T-cell (primary cell): Measurements from ENCODE around the gene KANSL1. TPM values are rescaled to one million over a fixed set of nuclear protein-coding genes. Genes with fewer than 3 reads are reported as not detected.
A peak's percentile ranks its signal among the peaks of the same experiment; 100 is the strongest.

Experiments
- ATAC-seq, 4 experiments: fragments of 200-7000 bp in 3 of 4; fragments of 150-1000 bp in 1 of 4; cut with Tn5 transposase; replicated peaks in 1 of 4; 1 replicate in 3 of 4; 2 replicates in 1 of 4; pipeline ENCODE4 v1.10.0; 2021; ENCODE audit warnings: moderate library complexity in 3 of 4, mild to moderate bottlenecking in 2 of 4, moderate number of reproducible peaks in 1 of 4
- CTCF ChIA-PET, 2 donors: fragments of 300-600 bp; sonication (Branson Sonifier 250); formaldehyde crosslinking; loops; one replicate each; lab custom pipeline; 2022; ENCODE audit warnings: antibody characterized with exemption in 2 of 2; lab: Charles Lee
- POLR2A ChIA-PET, 2 donors: fragments of 300-600 bp; sonication (Branson Sonifier 250); formaldehyde crosslinking; loops; one replicate each; lab custom pipeline; 2022; ENCODE audit warnings: antibody characterized with exemption in 2 of 2; lab: Charles Lee
- DNase-seq, 35 experiments: peaks; one replicate each; pipeline versions ENCODE4 v3.0.0 to v3.0.0-alpha.2; 2013 to 2023
- H3K27ac ChIP-seq: one replicate; pipeline ENCODE4 v1.5.1; 2013; ENCODE audit warnings: low read length
- H3K27me3 ChIP-seq, 2 experiments: replicated peaks in 1 of 2; 1 replicate in 1 of 2; 2 replicates in 1 of 2; pipeline versions ENCODE4 v1.6.1 to v1.7.0; 2013; ENCODE audit warnings: low read length in 1 of 2, mixed read lengths in 1 of 2; ENCODE audit not compliant: control insufficient read depth in 2 of 2, insufficient read depth in 2 of 2; ENCODE audit errors: extremely low read depth in 1 of 2
- H3K36me3 ChIP-seq, 2 donors: 1 replicate in 1 of 2; 2 replicates in 1 of 2; pipeline versions ENCODE4 v1.6.1 to v1.7.0; 2013; ENCODE audit warnings: low read length in 1 of 2; ENCODE audit not compliant: control insufficient read depth in 2 of 2, insufficient read depth in 1 of 2; ENCODE audit errors: extremely low read depth in 1 of 2
- H3K4me1 ChIP-seq, 2 experiments: 1 replicate in 1 of 2; 2 replicates in 1 of 2; pipeline versions ENCODE4 v1.6.1 to v1.7.0; 2013; ENCODE audit warnings: low read length in 2 of 2, mixed read lengths in 1 of 2; ENCODE audit not compliant: insufficient read depth in 2 of 2, control insufficient read depth in 1 of 2; ENCODE audit errors: extremely low read depth in 1 of 2
- H3K4me3 ChIP-seq, 2 donors: 1 replicate in 1 of 2; 2 replicates in 1 of 2; pipeline versions ENCODE4 v1.5.1 to v1.7.0; 2013; ENCODE audit warnings: mild to moderate bottlenecking in 2 of 2, low read length in 1 of 2, moderate library complexity in 1 of 2; ENCODE audit not compliant: control insufficient read depth in 1 of 2; ENCODE audit errors: extremely low read depth in 1 of 2
- H3K9me3 ChIP-seq: 2 replicates; pipeline ENCODE4 v1.7.0; 2013
- H3K27ac Mint-ChIP-seq, 2 donors: one replicate each; pipeline ENCODE4 v1.8.0; 2020 to 2021; ENCODE audit warnings: mild to moderate bottlenecking in 2 of 2, mixed read lengths in 2 of 2
- H3K27me3 Mint-ChIP-seq, 2 donors: one replicate each; pipeline ENCODE4 v1.8.0; 2021 to 2022; ENCODE audit warnings: mixed read lengths in 2 of 2
- H3K36me3 Mint-ChIP-seq: one replicate; pipeline ENCODE4 v1.8.0; 2021; ENCODE audit warnings: mixed read lengths
- H3K4me1 Mint-ChIP-seq, 3 donors: one replicate each; pipeline ENCODE4 v1.8.0; 2020 to 2022; ENCODE audit warnings: mixed read lengths in 3 of 3, mild to moderate bottlenecking in 1 of 3
- H3K4me3 Mint-ChIP-seq, 3 donors: one replicate each; pipeline ENCODE4 v1.8.0; 2020 to 2022; ENCODE audit warnings: mild to moderate bottlenecking in 3 of 3, mixed read lengths in 3 of 3, moderate library complexity in 3 of 3
- H3K9me3 Mint-ChIP-seq, 3 donors: one replicate each; pipeline ENCODE4 v1.8.0; 2020 to 2022; ENCODE audit warnings: mixed read lengths in 3 of 3
- WGBS: methylation state at CpG from one replicate; pipeline ENCODE4 v1.1.5; 2013; ENCODE audit warnings: missing lambda C conversion rate; ENCODE audit not compliant: insufficient coverage; 5-methylcytosine and 5-hydroxymethylcytosine counted together
- total RNA-seq, 35 experiments: library from RNA in 6 of 35; stranded (reverse) in 6 of 35; fragments of 120-200 nt in 1 of 35; gene quantifications; one replicate each; pipeline versions ENCODE4 v1.2.1 to v1.2.4 and lab custom pipeline; 2013 to 2026

The KANSL1 gene
- total RNA-seq, 5 donors from 2014 or later (not counting 1 experiment from before 2014, with no cell fraction given) = 113 to 301 (median 160) TPM

- ATAC-seq = no peak
- H3K4me1 Mint-ChIP-seq = peaks cover 65 to 93% (median 93%) of the 10 kb centered on the region in 3 donors
- no peaks in the 10 kb centered on the region for H3K27me3 Mint-ChIP-seq
- ChIA-PET CTCF (no interaction called here), POLR2A (no interaction called here)
- H3K9me3 Mint-ChIP-seq = no peaks in the 10 kb centered on the region
- H3K4me3 Mint-ChIP-seq = peak overlapping the region in 1 of 3 donors; percentile 21
- Histone ChIP-seq H3K27ac (no peak overlapping the region), H3K9me3 (no peaks in the 10 kb centered on the region), H3K27me3 (no peaks in the 10 kb centered on the region), H3K36me3 (peaks cover 0 to 3% of the 10 kb centered on the region in 2 donors), H3K4me3 (no peak overlapping the region), H3K4me1 (peaks cover 27 to 42% of the 10 kb centered on the region in 2 experiments)
- peaks cover 19% of the 10 kb centered on the region for H3K36me3 Mint-ChIP-seq
- DNase-seq = no peak
- WGBS = 80% methylated on average over 4 of the region's 7 CpGs
- H3K27ac Mint-ChIP-seq = no peak overlapping the region
These were observed 68.3 kb downstream of the KANSL1 start for GRCh38 chr17:46124695-46125592.

GRCh38 chr17:46123607-46124006 is 69.6 kb downstream of the KANSL1 start:
- Histone ChIP-seq H3K27me3 (no peaks in the 10 kb centered on the region), H3K27ac (no peak overlapping the region), H3K4me3 (no peak overlapping the region), H3K4me1 (peaks cover 23 to 42% of the 10 kb centered on the region in 2 experiments), H3K9me3 (no peaks in the 10 kb centered on the region), H3K36me3 (peaks cover 0 to 3% of the 10 kb centered on the region in 2 donors)
- DNase-seq (no peak), ATAC-seq (no peak)
- H3K4me3 Mint-ChIP-seq = peak overlapping the region in 1 of 3 donors; percentile 21
- H3K27me3 Mint-ChIP-seq = no peaks in the 10 kb centered on the region
- CTCF ChIA-PET = interaction anchor here in 1 of 2 donors (0.6 kb wide), 1 partner anchor 839 kb away, joined by 3 read pairs; no protein-coding TSS in a partner anchor
- no peaks in the 10 kb centered on the region for H3K9me3 Mint-ChIP-seq
- peaks cover 65 to 93% (median 93%) of the 10 kb centered on the region in 3 donors for H3K4me1 Mint-ChIP-seq
- WGBS = 100% methylated on average over 2 of the region's 3 CpGs
- POLR2A ChIA-PET = no interaction called here
- H3K36me3 Mint-ChIP-seq = peaks cover 22% of the 10 kb centered on the region
- H3K27ac Mint-ChIP-seq = peak overlapping the region in 1 of 2 donors; percentile 50

GRCh38 chr17:46122486-46122871 is 70.8 kb downstream of the KANSL1 start:
- H3K4me3 ChIP-seq = no peak overlapping the region

GRCh38 chr17:46121841-46122485 is 71.3 kb downstream of the KANSL1 start:
- 55% methylated on average over 2 of the region's 5 CpGs for WGBS
- Mint-ChIP-seq H3K27ac (peak overlapping the region; percentile 62 to 69), H3K9me3 (no peaks in the 10 kb centered on the region), H3K36me3 (peaks cover 15% of the 10 kb centered on the region), H3K4me3 (peak overlapping the region; percentile 2 to 54 (median 32)), H3K27me3 (no peaks in the 10 kb centered on the region), H3K4me1 (peaks cover 66 to 91% (median 91%) of the 10 kb centered on the region in 3 donors)
- peaks cover 18 to 36% of the 10 kb centered on the region in 2 experiments for H3K4me1 ChIP-seq
- peaks cover 0 to 3% of the 10 kb centered on the region in 2 donors for H3K36me3 ChIP-seq
- no peaks in the 10 kb centered on the region for H3K27me3 ChIP-seq
- H3K27ac ChIP-seq = peak overlapping the region; percentile 6
- peak in 1 of 35 experiments; percentile 28 for DNase-seq
- no peaks in the 10 kb centered on the region for H3K9me3 ChIP-seq
- ATAC-seq = peak; percentile 23 to 52 (median 30)
- H3K4me3 ChIP-seq = no peak overlapping the region
- CTCF ChIA-PET = interaction anchor here (0.6 to 0.7 kb wide), 2 partner anchors 79 to 1094 kb away, joined by 4 to 5 read pairs; no protein-coding TSS in a partner anchor
- POLR2A ChIA-PET = no interaction called here

More at GRCh38 chr17:46122486-46122871, 70.8 kb downstream of the KANSL1 start:
- peaks cover 18% of the 10 kb centered on the region for H3K36me3 Mint-ChIP-seq
- peak overlapping the region; percentile 62 to 69 for H3K27ac Mint-ChIP-seq
- no peak overlapping the region for H3K27ac ChIP-seq
- H3K4me3 Mint-ChIP-seq = peak overlapping the region; percentile 2 to 54 (median 15)
- H3K27me3 ChIP-seq = no peaks in the 10 kb centered on the region
- H3K27me3 Mint-ChIP-seq = no peaks in the 10 kb centered on the region
- no peak for ATAC-seq
- no peaks in the 10 kb centered on the region for H3K9me3 ChIP-seq
- peaks cover 0 to 3% of the 10 kb centered on the region in 2 donors for H3K36me3 ChIP-seq
- H3K4me1 ChIP-seq = peaks cover 18 to 39% of the 10 kb centered on the region in 2 experiments
- H3K4me1 Mint-ChIP-seq = peaks cover 63 to 91% (median 91%) of the 10 kb centered on the region in 3 donors
- DNase-seq = peak in 2 of 35 experiments; percentile 33 to 45
- no CpG with 5 or more reads among the region's 6 CpGs for WGBS
- CTCF ChIA-PET = no interaction called here
- POLR2A ChIA-PET = no interaction called here
- no peaks in the 10 kb centered on the region for H3K9me3 Mint-ChIP-seq

- H3K9me3 ChIP-seq = no peaks in the 10 kb centered on the region
- POLR2A ChIA-PET = no interaction called here
- no peak overlapping the region for H3K4me3 ChIP-seq
- Mint-ChIP-seq H3K27me3 (no peaks in the 10 kb centered on the region), H3K4me1 (peaks cover 73 to 91% (median 90%) of the 10 kb centered on the region in 3 donors), H3K36me3 (peaks cover 12% of the 10 kb centered on the region), H3K9me3 (no peaks in the 10 kb centered on the region), H3K4me3 (peak overlapping the region in 2 of 3 donors; percentile 2 to 6), H3K27ac (peak overlapping the region; percentile 62 to 69)
- peaks cover 18 to 37% of the 10 kb centered on the region in 2 experiments for H3K4me1 ChIP-seq
- DNase-seq = no peak
- no peaks in the 10 kb centered on the region for H3K27me3 ChIP-seq
- peak in 1 of 4 experiments; percentile 12 for ATAC-seq
- CTCF ChIA-PET = interaction anchor here (0.6 to 0.7 kb wide), 2 partner anchors 78 to 1093 kb away, joined by 4 to 5 read pairs; no protein-coding TSS in a partner anchor
- H3K27ac ChIP-seq = no peak overlapping the region
- WGBS = 100% methylated on average over 1 of the region's 1 CpG
- H3K36me3 ChIP-seq = peaks cover 0 to 3% of the 10 kb centered on the region in 2 donors
These were observed 72.0 kb downstream of the KANSL1 start for GRCh38 chr17:46121165-46121764.
